NK-92 treated with Interleukin-12 subunit alpha and Interleukin-12 subunit beta, amount 100 ng/mL, for 24 hours (cell line): ENCODE results near the gene NXN.
"Not testable (repeated sequence)": the region's sequence is repeated elsewhere in the genome, so short reads cannot be mapped to it uniquely, and the experiment has no call there.

Experiments
- DNase-seq: peaks from one replicate; lab custom pipeline; 2025; lab: John Stamatoyannopoulos, UW

NXN gene

GRCh38 chr17:798246-798645 is 181.3 kb downstream of the NXN start:
- no peak for DNase-seq

- no peak for DNase-seq
Observed at GRCh38 chr17:797236-797840, 182.2 kb downstream of the NXN start.

GRCh38 chr17:796609-797008 is 183.0 kb downstream of the NXN start:
- DNase-seq, result no peak

- DNase-seq, result no peak
Observed at GRCh38 chr17:795721-796120, 183.9 kb downstream of the NXN start.

GRCh38 chr17:795276-795675 is 184.3 kb downstream of the NXN start:
- DNase-seq, result no peak

- no peak for DNase-seq
Observed at GRCh38 chr17:794876-795275, 184.7 kb downstream of the NXN start.

GRCh38 chr17:792277-792676 is 187.3 kb downstream of the NXN start:
- DNase-seq, result no peak

- DNase-seq, result no peak
Observed at GRCh38 chr17:791829-792228, 187.7 kb downstream of the NXN start.

- DNase-seq, result not testable (repeated sequence)
Observed at GRCh38 chr17:790874-791247, 188.7 kb downstream of the NXN start.

GRCh38 chr17:789931-790873 is 189.4 kb downstream of the NXN start:
- DNase-seq, result not testable (repeated sequence)

- no peak for DNase-seq
Observed at GRCh38 chr17:789160-789840, 190.3 kb downstream of the NXN start.

GRCh38 chr17:788551-788950 is 191.0 kb downstream of the NXN start:
- DNase-seq, result no peak

GRCh38 chr17:787641-788221 is 191.8 kb downstream of the NXN start:
- DNase-seq, result no peak

GRCh38 chr17:785901-786300 is 193.7 kb downstream of the NXN start:
- DNase-seq, result not testable (repeated sequence)

GRCh38 chr17:784143-784542 is 195.4 kb downstream of the NXN start:
- no peak for DNase-seq

GRCh38 chr17:781805-782731 is 197.5 kb downstream of the NXN start, which contains the start of the genes GLOD4 and MRM3:
Gene GLOD4, minus strand, starts transcription at chr17:782280. Its CDS starts 25 bp downstream, at chr17:782255.
Gene MRM3, plus strand, starts transcription at chr17:782353. Its CDS starts 26 bp downstream, at chr17:782379.
- DNase-seq, result peak; percentile 64

- DNase-seq, result no peak
Observed at GRCh38 chr17:778096-778495, 201.5 kb downstream of the NXN start.

GRCh38 chr17:774313-774584 is 205.3 kb downstream of the NXN start:
- DNase-seq, result no peak

GRCh38 chr17:773467-774312 is 205.9 kb downstream of the NXN start:
- DNase-seq, result no peak

- no peak for DNase-seq
Observed at GRCh38 chr17:773016-773415, 206.6 kb downstream of the NXN start.

- DNase-seq, result no peak
Observed at GRCh38 chr17:767076-767475, 212.5 kb downstream of the NXN start.
